ENCODE results near the gene MSI2.

MSI2 gene

DNA sequence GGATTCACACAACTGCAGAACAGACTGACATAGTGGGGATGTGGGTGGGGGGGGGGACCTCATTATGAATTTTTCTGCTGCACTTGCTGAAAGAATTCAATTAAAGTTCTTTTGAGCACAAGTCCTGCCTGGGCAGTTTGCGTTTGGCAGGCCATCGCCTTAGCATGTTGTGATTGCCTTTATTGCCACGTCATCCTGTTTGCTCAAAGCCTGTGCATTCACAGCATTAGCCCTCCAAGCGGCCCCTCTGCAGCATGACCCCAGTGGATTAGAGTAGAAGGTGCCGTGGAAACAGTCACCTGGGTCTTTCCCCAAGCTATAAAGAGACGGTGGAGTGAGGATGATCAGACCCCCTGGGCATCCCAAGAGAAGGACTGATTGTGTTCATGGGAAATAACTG is 17.2 kb downstream of the MSI2 start:
- Histone ChIP-seq H3K36me3 (ENCODE audit: control insufficient read depth in 1 of 2, insufficient read depth in 2 of 2, low read length in 2 of 2) (peaks cover 7 to 23% of the 10 kb centered on the region in 2 donors), H3K27me3 (ENCODE audit: low read depth, low read length) (no peaks in the 10 kb centered on the region), H3K4me3 (ENCODE audit: low read depth in 1 of 2, low read length in 2 of 2) (no peak overlapping the region), H3K9me3 (ENCODE audit: control insufficient read depth in 1 of 2, low read length in 2 of 2) (no peaks in the 10 kb centered on the region), H3K27ac (ENCODE audit: low read length) (no peak overlapping the region), H3K4me1 (ENCODE audit: control insufficient read depth in 1 of 2, insufficient read depth in 2 of 2, low read length in 2 of 2) (no peaks in the 10 kb centered on the region)

DNA sequence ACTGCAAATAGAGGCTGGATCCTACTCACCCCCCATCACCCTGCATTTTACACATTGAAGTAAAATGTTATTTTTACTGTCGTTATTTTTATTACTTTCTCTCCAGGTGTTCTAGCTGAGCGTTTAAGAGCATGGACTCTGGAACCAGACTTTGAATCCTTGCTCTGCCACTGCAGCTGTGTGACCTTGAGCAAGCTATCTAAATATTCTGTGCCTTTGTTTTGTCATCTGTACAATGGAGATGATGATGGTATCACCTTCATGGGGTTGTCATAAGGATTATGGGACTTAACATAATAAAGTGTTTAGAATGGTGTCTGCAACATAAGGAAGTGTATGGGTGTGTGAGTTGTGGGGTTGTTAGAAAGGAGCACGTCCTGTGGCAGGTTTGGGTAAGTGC is 17.8 kb downstream of the MSI2 start:
- Histone ChIP-seq H3K4me3 (ENCODE audit: low read depth in 1 of 2, low read length in 2 of 2) (no peak overlapping the region), H3K36me3 (ENCODE audit: control insufficient read depth in 1 of 2, insufficient read depth in 2 of 2, low read length in 2 of 2) (peaks cover 7 to 18% of the 10 kb centered on the region in 2 donors), H3K27me3 (ENCODE audit: low read depth, low read length) (no peaks in the 10 kb centered on the region), H3K27ac (ENCODE audit: low read length) (no peak overlapping the region), H3K9me3 (ENCODE audit: control insufficient read depth in 1 of 2, low read length in 2 of 2) (no peaks in the 10 kb centered on the region), H3K4me1 (ENCODE audit: control insufficient read depth in 1 of 2, insufficient read depth in 2 of 2, low read length in 2 of 2) (no peaks in the 10 kb centered on the region)

DNA sequence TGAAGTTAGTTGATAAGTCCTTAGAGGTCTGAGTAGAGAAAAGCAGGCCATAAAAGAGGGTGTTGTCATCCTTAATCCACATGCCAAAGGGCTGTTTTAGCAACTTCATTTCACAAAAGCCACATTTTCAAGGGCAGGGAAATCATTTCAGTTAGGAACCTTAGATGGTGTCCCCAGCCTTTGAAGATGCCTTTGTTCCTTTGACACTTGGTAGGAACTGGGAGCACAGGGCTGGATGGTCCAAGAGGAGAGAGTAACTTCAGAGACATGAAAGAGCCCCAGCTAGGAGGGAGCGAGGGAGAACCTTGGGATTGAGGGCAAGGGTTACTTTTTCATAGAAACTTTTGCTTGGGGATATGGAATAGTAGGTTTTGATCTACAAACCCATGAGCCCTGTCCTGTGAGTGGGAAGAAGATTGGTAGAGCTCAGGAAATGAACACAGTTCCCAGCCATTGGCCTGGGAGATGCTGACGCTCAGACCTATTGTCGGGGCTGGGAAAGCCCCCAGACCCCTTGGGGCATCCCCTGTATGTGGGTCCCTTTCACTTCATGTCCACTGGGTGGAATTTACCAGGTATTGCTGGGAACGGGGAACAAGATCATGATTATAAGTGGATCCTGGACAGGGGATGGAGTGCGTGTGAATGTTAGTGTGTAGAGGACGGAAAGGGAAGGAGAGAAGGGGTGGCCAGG is 18.9 kb downstream of the MSI2 start:
- Histone ChIP-seq H3K4me3 (ENCODE audit: low read depth in 1 of 2, low read length in 2 of 2) (no peak overlapping the region), H3K4me1 (ENCODE audit: control insufficient read depth in 1 of 2, insufficient read depth in 2 of 2, low read length in 2 of 2) (no peaks in the 10 kb centered on the region), H3K36me3 (ENCODE audit: control insufficient read depth in 1 of 2, insufficient read depth in 2 of 2, low read length in 2 of 2) (peaks cover 7 to 18% of the 10 kb centered on the region in 2 donors), H3K27ac (ENCODE audit: low read length) (no peak overlapping the region), H3K9me3 (ENCODE audit: control insufficient read depth in 1 of 2, low read length in 2 of 2) (no peaks in the 10 kb centered on the region), H3K27me3 (ENCODE audit: low read depth, low read length) (no peaks in the 10 kb centered on the region)

DNA sequence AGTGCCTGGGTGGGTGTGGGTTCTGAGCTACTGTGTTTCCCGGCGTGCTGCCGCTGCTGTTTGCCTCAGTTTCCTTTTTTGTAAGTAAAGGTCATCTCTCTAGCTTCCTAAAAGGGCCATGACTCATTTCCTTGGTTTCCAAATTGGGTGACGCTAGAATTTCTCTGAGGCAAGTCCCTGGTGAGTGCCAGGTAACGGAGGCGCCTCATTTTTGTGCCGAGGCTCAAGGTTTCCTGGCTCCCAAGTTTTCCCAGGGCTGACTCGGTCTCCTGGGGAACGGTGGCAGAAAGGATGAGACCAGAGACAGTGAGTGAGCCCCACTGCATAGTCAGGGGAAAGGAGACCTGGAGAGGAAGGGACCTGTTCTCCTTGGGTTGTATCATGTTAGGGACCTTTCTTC is 20.3 kb downstream of the MSI2 start:
- no peaks in the 10 kb centered on the region for H3K9me3 ChIP-seq (ENCODE audit: control insufficient read depth in 1 of 2, low read length in 2 of 2)
- H3K27me3 ChIP-seq (ENCODE audit: low read depth, low read length) = no peaks in the 10 kb centered on the region
- H3K36me3 ChIP-seq (ENCODE audit: control insufficient read depth in 1 of 2, insufficient read depth in 2 of 2, low read length in 2 of 2) = peaks cover 7 to 22% of the 10 kb centered on the region in 2 donors
- H3K27ac ChIP-seq (ENCODE audit: low read length) = no peak overlapping the region
- no peak overlapping the region for H3K4me3 ChIP-seq (ENCODE audit: low read depth in 1 of 2, low read length in 2 of 2)
- no peaks in the 10 kb centered on the region for H3K4me1 ChIP-seq (ENCODE audit: control insufficient read depth in 1 of 2, insufficient read depth in 2 of 2, low read length in 2 of 2)

DNA sequence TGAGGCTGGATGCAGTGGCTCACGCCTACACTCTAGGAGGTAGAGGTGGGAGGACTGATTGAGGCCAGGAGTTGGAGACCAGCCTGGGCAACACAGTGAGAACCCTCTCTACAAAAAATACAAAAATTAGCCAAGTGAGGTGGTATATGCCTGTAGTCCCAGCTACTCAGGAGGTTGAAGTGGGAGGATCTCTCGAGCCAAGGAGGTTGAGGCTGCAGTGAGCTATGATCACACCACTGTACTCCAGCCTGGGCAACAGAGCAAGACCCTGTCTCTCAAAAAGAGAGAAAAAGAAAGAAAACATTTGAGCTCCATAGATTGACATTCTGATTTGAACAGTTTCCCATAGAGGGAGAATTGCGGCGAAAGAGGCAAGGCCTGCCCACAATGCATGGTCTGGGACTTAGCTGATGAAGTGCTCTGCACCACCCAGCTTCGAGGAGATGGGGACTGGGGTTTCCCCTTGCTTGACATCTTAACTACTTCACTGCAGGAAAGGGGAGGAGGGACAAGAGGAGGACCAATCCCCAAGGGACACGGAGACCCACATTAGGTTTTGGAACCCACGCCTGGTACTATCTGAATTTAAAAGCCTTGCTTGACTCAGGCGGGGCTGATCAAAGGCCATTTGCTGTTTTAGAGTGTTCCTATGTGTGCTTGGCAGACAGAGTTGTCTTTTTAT is 21.7 kb downstream of the MSI2 start:
- H3K27ac ChIP-seq (ENCODE audit: low read length) = no peak overlapping the region
- no peaks in the 10 kb centered on the region for H3K9me3 ChIP-seq (ENCODE audit: control insufficient read depth in 1 of 2, low read length in 2 of 2)
- no peak overlapping the region for H3K4me3 ChIP-seq (ENCODE audit: low read depth in 1 of 2, low read length in 2 of 2)
- H3K36me3 ChIP-seq (ENCODE audit: control insufficient read depth in 1 of 2, insufficient read depth in 2 of 2, low read length in 2 of 2) = peaks cover 7 to 23% of the 10 kb centered on the region in 2 donors
- H3K27me3 ChIP-seq (ENCODE audit: low read depth, low read length) = no peaks in the 10 kb centered on the region
- H3K4me1 ChIP-seq (ENCODE audit: control insufficient read depth in 1 of 2, insufficient read depth in 2 of 2, low read length in 2 of 2) = no peaks in the 10 kb centered on the region

DNA sequence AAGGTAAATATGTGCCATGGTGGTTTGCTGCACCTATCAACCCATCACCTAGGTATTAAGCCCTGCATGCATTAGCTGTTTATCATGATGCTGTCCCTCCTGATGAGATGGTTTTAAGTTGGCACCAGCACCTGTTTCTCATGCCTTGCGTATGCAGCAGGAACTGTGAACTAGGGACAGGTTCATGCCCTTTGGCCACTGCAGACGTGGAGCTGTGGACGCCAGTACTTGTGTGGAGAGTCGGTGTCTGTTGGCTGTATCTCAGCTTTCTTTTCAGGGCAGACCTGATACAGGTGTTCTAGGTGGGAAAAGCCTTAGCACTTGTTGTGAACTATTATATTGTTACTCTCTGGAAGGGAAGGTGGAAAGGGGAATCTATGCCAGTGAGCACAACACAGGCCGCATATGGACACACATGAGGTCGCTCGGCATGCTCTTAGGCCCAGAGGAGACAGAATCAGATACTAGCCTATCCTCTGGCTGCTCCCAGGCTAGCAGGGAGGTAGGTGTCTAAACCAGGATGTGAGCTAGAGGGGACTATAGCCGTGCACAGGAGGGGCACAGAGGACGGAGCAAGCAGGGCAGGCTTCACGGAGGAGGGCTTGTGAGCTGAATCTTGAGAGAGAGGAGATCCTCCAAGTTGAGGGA is 22.5 kb downstream of the MSI2 start:
- Histone ChIP-seq H3K27ac (ENCODE audit: low read length) (no peak overlapping the region), H3K9me3 (ENCODE audit: control insufficient read depth in 1 of 2, low read length in 2 of 2) (no peaks in the 10 kb centered on the region), H3K4me1 (ENCODE audit: control insufficient read depth in 1 of 2, insufficient read depth in 2 of 2, low read length in 2 of 2) (no peaks in the 10 kb centered on the region), H3K27me3 (ENCODE audit: low read depth, low read length) (no peaks in the 10 kb centered on the region), H3K4me3 (ENCODE audit: low read depth in 1 of 2, low read length in 2 of 2) (no peak overlapping the region), H3K36me3 (ENCODE audit: control insufficient read depth in 1 of 2, insufficient read depth in 2 of 2, low read length in 2 of 2) (peaks cover 7 to 17% of the 10 kb centered on the region in 2 donors)

DNA sequence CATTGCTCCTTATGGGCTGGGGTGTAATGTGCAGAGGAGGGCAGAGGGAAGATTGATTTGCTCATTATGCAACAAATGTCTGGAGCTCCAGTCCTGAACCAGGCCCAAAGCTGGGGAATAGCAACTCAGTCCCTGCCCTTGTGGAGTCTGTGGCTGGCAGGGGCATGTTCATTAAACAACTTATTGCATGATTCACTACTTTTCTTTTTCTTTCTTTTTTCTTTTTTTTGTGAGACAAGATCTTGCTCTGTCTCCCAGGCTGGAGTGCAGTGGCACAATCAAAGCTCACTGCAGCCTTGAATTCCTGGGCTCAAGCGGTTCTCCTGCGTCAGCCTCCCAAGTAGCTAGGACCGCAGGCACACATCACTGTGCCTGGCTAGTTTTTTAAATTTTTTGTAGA is 23.1 kb downstream of the MSI2 start:
- peaks cover 4 to 12% of the 10 kb centered on the region in 2 donors for H3K36me3 ChIP-seq (ENCODE audit: control insufficient read depth in 1 of 2, insufficient read depth in 2 of 2, low read length in 2 of 2)
- no peak overlapping the region for H3K4me3 ChIP-seq (ENCODE audit: low read depth in 1 of 2, low read length in 2 of 2)
- H3K27ac ChIP-seq (ENCODE audit: low read length) = no peak overlapping the region
- H3K27me3 ChIP-seq (ENCODE audit: low read depth, low read length) = no peaks in the 10 kb centered on the region
- H3K4me1 ChIP-seq (ENCODE audit: control insufficient read depth in 1 of 2, insufficient read depth in 2 of 2, low read length in 2 of 2) = no peaks in the 10 kb centered on the region
- no peaks in the 10 kb centered on the region for H3K9me3 ChIP-seq (ENCODE audit: control insufficient read depth in 1 of 2, low read length in 2 of 2)

DNA sequence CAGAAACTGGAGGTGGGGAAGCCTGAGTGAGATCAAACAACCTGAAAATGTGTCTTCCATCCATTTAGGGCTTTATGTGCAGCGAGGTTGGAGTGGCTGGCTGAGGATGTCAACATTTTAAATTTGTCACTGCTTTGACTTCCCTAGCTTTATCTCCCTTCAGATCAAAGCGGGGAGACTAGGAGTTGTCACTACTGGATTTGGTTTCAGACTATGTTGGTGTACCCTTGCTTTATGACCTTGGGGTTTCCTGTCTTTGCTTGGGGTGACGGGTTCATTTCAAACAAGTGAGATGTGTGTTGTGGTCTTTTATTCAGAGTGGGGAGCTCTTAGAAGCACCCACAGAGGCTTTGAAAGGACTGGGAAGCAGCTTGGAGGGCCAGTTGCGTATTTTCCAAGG is 25.6 kb downstream of the MSI2 start:
- H3K27me3 ChIP-seq (ENCODE audit: low read depth, low read length) = no peaks in the 10 kb centered on the region
- no peak overlapping the region for H3K27ac ChIP-seq (ENCODE audit: low read length)
- H3K4me1 ChIP-seq (ENCODE audit: control insufficient read depth in 1 of 2, insufficient read depth in 2 of 2, low read length in 2 of 2) = no peaks in the 10 kb centered on the region

DNA sequence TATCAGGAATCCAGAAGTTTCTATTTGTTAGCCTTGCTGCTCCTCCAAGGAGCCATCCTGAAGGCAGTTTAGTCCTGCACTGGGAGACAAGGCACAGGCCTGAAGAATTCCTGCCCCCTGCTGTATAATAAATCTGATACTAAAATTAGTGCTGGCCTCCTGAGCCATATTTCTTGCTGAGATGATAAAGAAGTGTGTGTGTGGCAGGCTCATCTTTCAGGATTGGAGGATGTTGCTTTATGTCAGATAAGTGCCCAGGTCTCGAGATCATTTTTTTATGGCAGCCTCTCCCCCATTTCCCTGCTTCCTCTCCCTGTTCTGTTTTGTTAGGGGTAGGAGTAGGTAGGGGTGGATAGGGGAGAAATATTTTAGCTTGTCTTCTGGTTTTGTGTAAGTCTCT is 26.0 kb downstream of the MSI2 start:
- H3K36me3 ChIP-seq (ENCODE audit: control insufficient read depth in 1 of 2, insufficient read depth in 2 of 2, low read length in 2 of 2) = peaks cover 0 to 4% of the 10 kb centered on the region in 2 donors
- peaks cover 0 to under 1% of the 10 kb centered on the region in 2 donors for H3K4me1 ChIP-seq (ENCODE audit: control insufficient read depth in 1 of 2, insufficient read depth in 2 of 2, low read length in 2 of 2)
- no peak overlapping the region for H3K4me3 ChIP-seq (ENCODE audit: low read depth in 1 of 2, low read length in 2 of 2)
- no peak overlapping the region for H3K27ac ChIP-seq (ENCODE audit: low read length)
- H3K27me3 ChIP-seq (ENCODE audit: low read depth, low read length) = no peaks in the 10 kb centered on the region
- H3K9me3 ChIP-seq (ENCODE audit: control insufficient read depth in 1 of 2, low read length in 2 of 2) = no peaks in the 10 kb centered on the region

More for the DNA sequence above, 25.6 kb downstream of the MSI2 start:
- Histone ChIP-seq H3K36me3 (ENCODE audit: control insufficient read depth in 1 of 2, insufficient read depth in 2 of 2, low read length in 2 of 2) (peaks cover 0 to 4% of the 10 kb centered on the region in 2 donors), H3K4me3 (ENCODE audit: low read depth in 1 of 2, low read length in 2 of 2) (no peak overlapping the region), H3K9me3 (ENCODE audit: control insufficient read depth in 1 of 2, low read length in 2 of 2) (no peaks in the 10 kb centered on the region)

DNA sequence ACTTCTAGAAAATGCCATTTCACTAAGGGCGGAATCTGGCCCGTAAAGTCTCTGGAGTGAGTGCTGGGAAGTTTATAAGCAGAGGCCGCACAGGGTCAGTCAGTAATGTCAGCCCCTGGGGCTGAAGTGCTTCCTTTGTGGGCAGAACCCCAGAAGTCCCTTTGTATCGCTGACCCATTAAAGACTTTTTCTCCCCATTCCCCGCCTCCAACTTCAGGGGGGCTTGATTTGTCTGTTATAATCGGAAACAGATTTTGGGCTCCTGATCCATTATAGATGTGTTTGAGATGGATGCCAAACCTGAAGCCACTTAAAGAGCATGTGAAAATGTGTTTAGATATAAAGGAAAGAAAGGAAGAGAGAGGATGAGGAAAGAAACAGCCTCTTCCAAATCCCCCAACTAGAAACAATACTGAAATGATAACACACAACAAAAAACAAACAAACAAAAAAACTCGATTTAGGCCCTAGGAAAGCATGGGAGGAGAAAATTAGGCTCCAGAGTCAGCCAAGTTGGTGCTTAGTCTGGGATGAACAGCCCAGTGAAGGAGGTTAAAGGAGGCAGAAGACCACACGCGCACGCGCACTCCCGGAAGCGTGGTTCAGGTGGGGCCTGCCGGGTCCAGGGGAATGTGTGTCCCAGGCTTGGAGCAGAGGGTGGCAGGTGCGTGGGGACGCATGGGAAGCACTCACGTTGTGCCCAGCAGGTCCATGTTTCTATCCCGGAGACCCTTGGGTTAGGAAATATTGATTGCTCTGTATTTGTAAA is 27.1 kb downstream of the MSI2 start:
- no peak overlapping the region for H3K4me3 ChIP-seq (ENCODE audit: low read depth in 1 of 2, low read length in 2 of 2)
- H3K9me3 ChIP-seq (ENCODE audit: control insufficient read depth in 1 of 2, low read length in 2 of 2) = no peaks in the 10 kb centered on the region
- no peaks in the 10 kb centered on the region for H3K27me3 ChIP-seq (ENCODE audit: low read depth, low read length)
- no peak overlapping the region for H3K27ac ChIP-seq (ENCODE audit: low read length)
- peaks cover 0 to 10% of the 10 kb centered on the region in 2 donors for H3K4me1 ChIP-seq (ENCODE audit: control insufficient read depth in 1 of 2, insufficient read depth in 2 of 2, low read length in 2 of 2)
- peaks cover 0 to 4% of the 10 kb centered on the region in 2 donors for H3K36me3 ChIP-seq (ENCODE audit: control insufficient read depth in 1 of 2, insufficient read depth in 2 of 2, low read length in 2 of 2)

DNA sequence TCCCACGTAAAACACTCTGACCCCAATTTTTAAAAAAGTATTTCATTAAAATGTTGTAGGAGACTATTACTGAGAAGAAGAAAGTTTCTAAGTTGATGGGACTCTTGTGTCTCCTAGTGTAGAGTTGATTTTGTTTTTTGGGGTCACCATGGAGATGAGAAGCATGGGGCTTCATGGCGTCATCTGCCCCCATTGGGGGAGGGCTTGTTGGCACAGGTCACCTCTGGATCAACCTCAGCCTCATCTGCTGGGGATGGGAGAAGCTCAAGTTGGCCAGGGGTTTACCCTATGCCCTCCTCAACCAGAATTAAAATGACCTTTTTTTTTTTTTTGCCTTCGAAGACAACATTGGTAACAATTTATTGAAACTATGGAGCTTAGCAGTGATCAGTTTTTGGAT is 28.3 kb downstream of the MSI2 start:
- Histone ChIP-seq H3K27me3 (ENCODE audit: low read depth, low read length) (no peaks in the 10 kb centered on the region), H3K9me3 (ENCODE audit: control insufficient read depth in 1 of 2, low read length in 2 of 2) (no peaks in the 10 kb centered on the region), H3K27ac (ENCODE audit: low read length) (no peak overlapping the region), H3K4me1 (ENCODE audit: control insufficient read depth in 1 of 2, insufficient read depth in 2 of 2, low read length in 2 of 2) (peaks cover 0 to 20% of the 10 kb centered on the region in 2 donors), H3K4me3 (ENCODE audit: low read depth in 1 of 2, low read length in 2 of 2) (no peak overlapping the region), H3K36me3 (ENCODE audit: control insufficient read depth in 1 of 2, insufficient read depth in 2 of 2, low read length in 2 of 2) (peaks cover 0 to 4% of the 10 kb centered on the region in 2 donors)

Measured in muscle layer of duodenum (tissue), 2 donors.